NB4 (cell line): ENCODE measurements around the gene HOXC5.

Experiments used
- DNase-seq: peaks from one replicate; pipeline ENCODE4 v3.0.0; 2010; ENCODE audit warnings: low read depth
- H3K4me3 ChIP-seq: one replicate; pipeline ENCODE4 v1.5.1; 2011; ENCODE audit warnings: mild to moderate bottlenecking, low read depth, low read length, moderate library complexity
- MAX ChIP-seq: IDR thresholded peaks from 2 replicates; pipeline ENCODE4 v1.6.1; 2011; ENCODE audit warnings: low read depth, low read length
- MYC ChIP-seq: IDR thresholded peaks from 2 replicates; pipeline ENCODE4 v1.6.1; 2011; ENCODE audit warnings: low read depth, low read length
- POLR2A ChIP-seq: IDR thresholded peaks from 2 replicates; pipeline ENCODE4 v1.6.1; 2011; ENCODE audit warnings: mild to moderate bottlenecking; ENCODE audit not compliant: insufficient read length; ENCODE audit errors: extremely low read depth
- TF ChIP-seq, protein P1 (sequence below): IDR thresholded peaks from one replicate; pipeline ENCODE4 v1.5.1; 2012; ENCODE audit warnings: low read depth, low read length

HOXC5 gene

GRCh38 chr12:54001283-54002187, 31.3 kb upstream of the HOXC5 start:
- no peak for DNase-seq
- no peak overlapping the region for H3K4me3 ChIP-seq
- TF ChIP-seq POLR2A (no peak), MAX (no peak), MYC (no peak)
- TF ChIP-seq, protein P1, sequence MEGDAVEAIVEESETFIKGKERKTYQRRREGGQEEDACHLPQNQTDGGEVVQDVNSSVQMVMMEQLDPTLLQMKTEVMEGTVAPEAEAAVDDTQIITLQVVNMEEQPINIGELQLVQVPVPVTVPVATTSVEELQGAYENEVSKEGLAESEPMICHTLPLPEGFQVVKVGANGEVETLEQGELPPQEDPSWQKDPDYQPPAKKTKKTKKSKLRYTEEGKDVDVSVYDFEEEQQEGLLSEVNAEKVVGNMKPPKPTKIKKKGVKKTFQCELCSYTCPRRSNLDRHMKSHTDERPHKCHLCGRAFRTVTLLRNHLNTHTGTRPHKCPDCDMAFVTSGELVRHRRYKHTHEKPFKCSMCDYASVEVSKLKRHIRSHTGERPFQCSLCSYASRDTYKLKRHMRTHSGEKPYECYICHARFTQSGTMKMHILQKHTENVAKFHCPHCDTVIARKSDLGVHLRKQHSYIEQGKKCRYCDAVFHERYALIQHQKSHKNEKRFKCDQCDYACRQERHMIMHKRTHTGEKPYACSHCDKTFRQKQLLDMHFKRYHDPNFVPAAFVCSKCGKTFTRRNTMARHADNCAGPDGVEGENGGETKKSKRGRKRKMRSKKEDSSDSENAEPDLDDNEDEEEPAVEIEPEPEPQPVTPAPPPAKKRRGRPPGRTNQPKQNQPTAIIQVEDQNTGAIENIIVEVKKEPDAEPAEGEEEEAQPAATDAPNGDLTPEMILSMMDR = no peak

DNA sequence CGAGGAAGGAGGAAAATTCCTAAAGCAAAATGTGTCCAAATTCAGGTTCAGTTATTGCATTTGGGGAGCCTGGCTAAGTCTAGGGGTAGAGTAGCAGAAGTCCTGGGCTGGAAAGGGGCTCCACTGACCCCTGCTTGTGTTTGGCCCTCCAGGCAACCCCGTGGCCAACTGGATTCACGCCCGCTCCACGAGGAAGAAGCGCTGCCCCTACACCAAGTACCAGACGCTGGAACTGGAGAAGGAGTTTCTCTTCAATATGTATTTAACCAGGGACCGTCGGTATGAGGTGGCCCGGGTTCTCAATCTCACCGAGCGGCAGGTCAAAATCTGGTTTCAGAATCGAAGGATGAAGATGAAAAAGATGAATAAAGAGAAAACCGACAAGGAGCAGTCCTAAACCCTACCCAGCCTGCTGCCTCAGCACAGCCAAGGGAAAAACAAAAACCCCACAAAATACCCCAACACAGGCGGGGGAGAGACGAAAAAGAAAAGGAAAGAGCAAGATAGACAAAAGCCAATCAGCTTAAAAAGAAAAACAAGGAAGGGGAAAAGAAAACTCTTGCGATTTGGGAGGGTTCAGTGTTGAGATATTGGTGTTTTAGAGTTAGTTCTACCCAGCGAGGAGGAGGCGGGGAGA, 30.5 kb upstream of the HOXC5 start:
- no peak overlapping the region for H3K4me3 ChIP-seq
- TF ChIP-seq POLR2A (no peak), MAX (no peak), MYC (no peak)
- TF ChIP-seq, protein P1 = no peak
- no peak for DNase-seq

GRCh38 chr12:54002915-54003389, 29.9 kb upstream of the HOXC5 start:
- no peak for DNase-seq
- H3K4me3 ChIP-seq = no peak overlapping the region
- TF ChIP-seq POLR2A (no peak), MYC (no peak), MAX (no peak)
- TF ChIP-seq, protein P1 = no peak

- no peak for TF ChIP-seq MAX
- TF ChIP-seq, protein P1 = no peak
- no peak overlapping the region for H3K4me3 ChIP-seq
- DNase-seq = no peak
These were observed 29.2 kb upstream of the HOXC5 start for GRCh38 chr12:54003625-54004024.

GRCh38 chr12:54004063-54004840, 28.6 kb upstream of the HOXC5 start:
- no peak for TF ChIP-seq MAX
- TF ChIP-seq MYC = no peak
- TF ChIP-seq, protein P1 = no peak
- TF ChIP-seq POLR2A = no peak
- DNase-seq = peak; percentile 31
- H3K4me3 ChIP-seq = no peak overlapping the region
